IMR-90 (cell line): ENCODE measurements around the gene GRIA4.

ENCODE experiments used
- BHLHE40 ChIP-seq: fragments of 150-350 bp; IDR thresholded peaks from 2 replicates; pipeline ENCODE4 v1.6.1; 2016; ENCODE audit warnings: mild to moderate bottlenecking, low read depth, low read length
- CEBPB ChIP-seq: IDR thresholded peaks from 2 replicates; pipeline ENCODE4 v1.6.1; 2012; ENCODE audit warnings: low read depth, low read length, improper control_type of control experiment
- CHD1 ChIP-seq: IDR thresholded peaks from 2 replicates; pipeline ENCODE4 v1.6.1; 2012; ENCODE audit warnings: low read depth, low read length, improper control_type of control experiment
- CTCF ChIP-seq: conservative IDR thresholded peaks from 2 replicates; pipeline ENCODE4 v1.5.1; 2012; ENCODE audit warnings: mild to moderate bottlenecking, low read depth, low read length, improper control_type of control experiment
- MAZ ChIP-seq: IDR thresholded peaks from 2 replicates; pipeline ENCODE4 v1.6.1; 2012; ENCODE audit warnings: low read depth, mild to moderate bottlenecking, low read length, improper control_type of control experiment, moderate library complexity, borderline replicate concordance
- POLR2A ChIP-seq: IDR thresholded peaks from 2 replicates; pipeline ENCODE4 v1.6.1; 2012; ENCODE audit warnings: mild to moderate bottlenecking, low read depth, low read length
- RAD21 ChIP-seq: IDR thresholded peaks from 2 replicates; pipeline ENCODE4 v1.6.1; 2012; ENCODE audit warnings: low read length, improper control_type of control experiment
- RCOR1 ChIP-seq: IDR thresholded peaks from 2 replicates; pipeline ENCODE4 v1.6.1; 2012; ENCODE audit warnings: mild to moderate bottlenecking, low read length, improper control_type of control experiment; ENCODE audit not compliant: insufficient replicate concordance
- RFX5 ChIP-seq: IDR thresholded peaks from 2 replicates; pipeline ENCODE4 v1.8.0; 2012; ENCODE audit warnings: low read depth, mild to moderate bottlenecking, low read length, moderate library complexity
- SMC3 ChIP-seq: fragments of 150-350 bp; IDR thresholded peaks from 2 replicates; pipeline ENCODE4 v1.6.1; 2016; ENCODE audit warnings: low read depth, mild to moderate bottlenecking, antibody characterized with exemption, low read length, moderate library complexity
- USF2 ChIP-seq: fragments of 150-350 bp; IDR thresholded peaks from 2 replicates; pipeline ENCODE4 v1.6.1; 2017; ENCODE audit warnings: mild to moderate bottlenecking, antibody characterized with exemption, low read length, low read depth

DNA sequence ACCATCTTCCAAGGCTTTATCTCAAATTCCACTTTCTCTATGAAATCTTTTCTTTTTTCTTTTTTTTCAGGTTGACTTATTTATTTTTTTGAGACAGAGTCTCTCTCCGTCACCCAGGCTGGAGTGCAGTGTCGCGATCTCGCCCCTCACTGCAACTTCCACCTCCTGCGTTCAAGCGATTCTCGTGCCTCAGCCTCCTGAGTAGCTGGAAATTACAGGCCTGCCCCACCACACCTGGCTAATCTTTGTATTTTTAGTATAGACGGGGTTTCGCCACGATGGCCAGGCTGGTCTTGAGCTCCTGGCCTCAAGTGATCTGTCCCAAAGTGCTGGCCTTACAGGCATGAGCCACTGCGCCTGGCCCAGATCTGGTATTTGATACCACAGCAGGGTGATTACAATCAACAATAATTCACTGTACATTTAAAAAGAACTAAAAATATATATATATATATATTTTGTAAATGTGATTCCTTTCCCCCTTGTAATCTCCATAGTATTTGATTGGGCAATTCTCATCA, 290.7 kb downstream of the GRIA4 start:
- TF ChIP-seq CTCF (no peak), CHD1 (no peak), MAZ (no peak), POLR2A (no peak), RFX5 (no peak), CEBPB (no peak), SMC3 (no peak), BHLHE40 (no peak), USF2 (no peak), RAD21 (no peak), RCOR1 (no peak)
